GM19463 (cell line): ENCODE measurements around the gene EEFSEC.

Experiments
- ATAC-seq: cut with Tn5 transposase; IDR thresholded peaks from one replicate; pipeline ENCODE4 v1.9.1; 2021; ENCODE audit warnings: mild to moderate bottlenecking, moderate library complexity; ENCODE audit not compliant: unreplicated experiment

The EEFSEC gene

GRCh38 chr3:128457937-128458336, 304.7 kb downstream of the EEFSEC start:
- no peak for ATAC-seq
